ENCODE results near the gene COX6B1. TPM values are rescaled to one million over a fixed set of nuclear protein-coding genes. Genes with fewer than 3 reads are reported as not detected.

The COX6B1 gene
- total and polyA plus RNA-seq, 11 donors, result 944 to 4,659 (median 1,351) TPM

GRCh38 chr19:35639863-35640262, 8.3 kb upstream of the COX6B1 start:
- Histone ChIP-seq H3K4me1 (peaks cover 0 to 29% (median 10%) of the 10 kb centered on the region in 12 donors), H3K9me3 (no peaks in the 10 kb centered on the region), H3K27me3 (no peaks in the 10 kb centered on the region), H3K36me3 (peaks cover 0 to 36% (median 34%) of the 10 kb centered on the region in 9 donors), H3K4me3 (no peak overlapping the region), H3K27ac (no peak overlapping the region)
- TF ChIP-seq POLR2A (IDR thresholded peaks at IDR 0.05) (no peak), CTCF (IDR thresholded peaks at IDR 0.05) (no peak)
- DNase-seq (no peak), ATAC-seq (no peak)
- 81 to 87% (median 84%) methylated on average over 8 of the region's 8 CpGs for WGBS, 4 donors
- intact Hi-C loops (cut with DNase I), result no loop called here

- WGBS, 4 donors, result 18 to 27% (median 20%) methylated on average over 25 to 28 of the region's 28 CpGs
- H3K4me3 ChIP-seq, result no peak within 1 kb of the TSS
- H3K27me3 ChIP-seq, result no peaks in the 10 kb centered on the region
- DNase-seq, result peak in 4 of 5 donors; percentile 38 to 60 (median 53)
- no peak for ATAC-seq
- intact Hi-C loops (cut with DNase I), result no loop called here
- H3K36me3 ChIP-seq, result peaks cover 0 to 19% (median 16%) of the 10 kb centered on the region in 9 donors
- H3K27ac ChIP-seq, result no peak within 1 kb of the TSS
- H3K4me1 ChIP-seq, result peaks cover 0 to 37% (median 13%) of the 10 kb centered on the region in 12 donors
- TF ChIP-seq POLR2A (IDR thresholded peaks at IDR 0.05), result no peak
- TF ChIP-seq CTCF (IDR thresholded peaks at IDR 0.05), result no peak
- no peaks in the 10 kb centered on the region for H3K9me3 ChIP-seq
Measured at GRCh38 chr19:35641515-35642151, 6.5 kb upstream of the COX6B1 start, which contains the start of gene ETV2. Gene ETV2, plus strand, starts transcription at chr19:35641745. Its CDS starts 716 bp downstream, at chr19:35642461.

GRCh38 chr19:35642312-35642711, 5.8 kb upstream of the COX6B1 start:
- Histone ChIP-seq H3K36me3 (peaks cover 0 to 12% (median 9%) of the 10 kb centered on the region in 9 donors), H3K27me3 (no peaks in the 10 kb centered on the region), H3K4me3 (no peak overlapping the region), H3K4me1 (peaks cover 0 to 38% (median 13%) of the 10 kb centered on the region in 12 donors), H3K27ac (no peak overlapping the region), H3K9me3 (no peaks in the 10 kb centered on the region)
- 65 to 73% (median 67%) methylated on average over 10 of the region's 10 CpGs for WGBS, 4 donors
- DNase-seq (no peak), ATAC-seq (no peak)
- TF ChIP-seq CTCF (IDR thresholded peaks at IDR 0.05), result no peak
- no peak for TF ChIP-seq POLR2A (IDR thresholded peaks at IDR 0.05)
- intact Hi-C loops (cut with DNase I), result no loop called here

GRCh38 chr19:35642798-35643254, 5.3 kb upstream of the COX6B1 start:
- Histone ChIP-seq H3K27me3 (no peaks in the 10 kb centered on the region), H3K4me3 (peak overlapping the region; percentile 34 to 71 (median 62)), H3K36me3 (peaks cover 0 to 7% (median 4%) of the 10 kb centered on the region in 9 donors), H3K4me1 (peaks cover 0 to 43% (median 17%) of the 10 kb centered on the region in 12 donors), H3K27ac (peak overlapping the region in 9 of 12 donors; percentile 66 to 93 (median 81)), H3K9me3 (no peaks in the 10 kb centered on the region)
- WGBS, 4 donors, result 37 to 53% (median 50%) methylated on average over 7 to 15 of the region's 15 CpGs
- TF ChIP-seq POLR2A (IDR thresholded peaks at IDR 0.05) (no peak), CTCF (IDR thresholded peaks at IDR 0.05) (no peak)
- ATAC-seq (no peak), DNase-seq (no peak)
- intact Hi-C loops (cut with DNase I), result no loop called here

All from heart left ventricle (tissue), 16 donors.